ENCODE measurements around the gene TCERG1. TPM values are rescaled to one million over a fixed set of nuclear protein-coding genes. Genes with fewer than 3 reads are reported as not detected.

Gene TCERG1
- polyA plus RNA-seq, 2 donors, result 24.8 to 40.4 TPM

GRCh38 chr5:146450002-146450401, 2.9 kb downstream of the TCERG1 start:
- Histone ChIP-seq H3K27me3 (ENCODE audit: control insufficient read depth in 1 of 2, insufficient read depth in 2 of 2, low read length in 2 of 2) (no peaks in the 10 kb centered on the region), H3K4me1 (ENCODE audit: control insufficient read depth in 2 of 2, insufficient read depth in 2 of 2, low read length in 1 of 2) (no peaks in the 10 kb centered on the region), H3K27ac (ENCODE audit: low read depth in 2 of 2, low read length in 1 of 2) (no peak overlapping the region), H3K9me3 (ENCODE audit: control insufficient read depth in 2 of 2, insufficient read depth in 1 of 2, low read depth in 1 of 2, low read length in 1 of 2) (no peaks in the 10 kb centered on the region), H3K4me3 (ENCODE audit: low read depth in 1 of 2, low read length in 2 of 2) (no peak overlapping the region), H3K36me3 (ENCODE audit: control insufficient read depth in 2 of 2, insufficient read depth in 2 of 2, low read length in 1 of 2) (peaks cover 0 to 1% of the 10 kb centered on the region in 2 donors)
- WGBS, 2 donors, result 66 to 68% methylated on average over 3 of the region's 3 CpGs

DNA sequence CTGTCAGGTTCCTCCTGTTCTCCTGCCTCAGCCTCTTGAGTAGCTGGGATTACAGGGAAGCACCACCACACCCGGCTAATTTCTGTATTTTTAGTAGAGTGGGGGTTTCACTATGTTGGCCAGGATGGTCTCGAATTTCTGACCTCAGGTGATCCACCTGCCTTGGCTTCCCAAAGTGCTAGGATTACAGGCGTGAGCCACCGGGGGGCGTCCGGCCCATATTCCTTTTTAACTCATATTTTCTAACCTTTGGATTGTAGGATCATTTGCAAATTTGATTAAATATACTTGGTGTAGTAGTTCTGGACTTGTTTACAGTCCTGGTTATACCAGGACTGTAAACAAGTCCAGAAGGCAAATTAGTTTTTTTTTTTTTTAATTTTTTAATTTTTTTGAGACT, 4.3 kb downstream of the TCERG1 start:
- WGBS, 2 donors, result 78 to 87% methylated on average over 6 of the region's 6 CpGs
- Histone ChIP-seq H3K27ac (ENCODE audit: low read depth in 2 of 2, low read length in 1 of 2) (no peak overlapping the region), H3K4me1 (ENCODE audit: control insufficient read depth in 2 of 2, insufficient read depth in 2 of 2, low read length in 1 of 2) (no peaks in the 10 kb centered on the region), H3K27me3 (ENCODE audit: control insufficient read depth in 1 of 2, insufficient read depth in 2 of 2, low read length in 2 of 2) (no peaks in the 10 kb centered on the region), H3K4me3 (ENCODE audit: low read depth in 1 of 2, low read length in 2 of 2) (no peak overlapping the region), H3K36me3 (ENCODE audit: control insufficient read depth in 2 of 2, insufficient read depth in 2 of 2, low read length in 1 of 2) (peaks cover 0 to 2% of the 10 kb centered on the region in 2 donors), H3K9me3 (ENCODE audit: control insufficient read depth in 2 of 2, insufficient read depth in 1 of 2, low read depth in 1 of 2, low read length in 1 of 2) (no peaks in the 10 kb centered on the region)

GRCh38 chr5:146457431-146457830, 10.3 kb downstream of the TCERG1 start:
- WGBS, 2 donors, result 84 to 93% methylated on average over 2 of the region's 2 CpGs
- no peaks in the 10 kb centered on the region for H3K27me3 ChIP-seq (ENCODE audit: control insufficient read depth in 1 of 2, insufficient read depth in 2 of 2, low read length in 2 of 2)
- H3K36me3 ChIP-seq (ENCODE audit: control insufficient read depth in 2 of 2, insufficient read depth in 2 of 2, low read length in 1 of 2), result peaks cover 10 to 17% of the 10 kb centered on the region in 2 donors

GRCh38 chr5:146458894-146459293, 11.8 kb downstream of the TCERG1 start:
- no peaks in the 10 kb centered on the region for H3K4me1 ChIP-seq (ENCODE audit: control insufficient read depth in 2 of 2, insufficient read depth in 2 of 2, low read length in 1 of 2)
- H3K36me3 ChIP-seq (ENCODE audit: control insufficient read depth in 2 of 2, insufficient read depth in 2 of 2, low read length in 1 of 2), result peaks cover 10 to 21% of the 10 kb centered on the region in 2 donors
- WGBS, 2 donors, result 94 to 99% methylated on average over 5 of the region's 5 CpGs
- no peaks in the 10 kb centered on the region for H3K27me3 ChIP-seq (ENCODE audit: control insufficient read depth in 1 of 2, insufficient read depth in 2 of 2, low read length in 2 of 2)
- H3K4me3 ChIP-seq (ENCODE audit: low read depth in 1 of 2, low read length in 2 of 2), result no peak overlapping the region
- no peaks in the 10 kb centered on the region for H3K9me3 ChIP-seq (ENCODE audit: control insufficient read depth in 2 of 2, insufficient read depth in 1 of 2, low read depth in 1 of 2, low read length in 1 of 2)
- H3K27ac ChIP-seq (ENCODE audit: low read depth in 2 of 2, low read length in 1 of 2), result no peak overlapping the region

More at GRCh38 chr5:146457431-146457830, 10.3 kb downstream of the TCERG1 start:
- Histone ChIP-seq H3K4me3 (ENCODE audit: low read depth in 1 of 2, low read length in 2 of 2) (no peak overlapping the region), H3K4me1 (ENCODE audit: control insufficient read depth in 2 of 2, insufficient read depth in 2 of 2, low read length in 1 of 2) (no peaks in the 10 kb centered on the region), H3K27ac (ENCODE audit: low read depth in 2 of 2, low read length in 1 of 2) (no peak overlapping the region), H3K9me3 (ENCODE audit: control insufficient read depth in 2 of 2, insufficient read depth in 1 of 2, low read depth in 1 of 2, low read length in 1 of 2) (no peaks in the 10 kb centered on the region)

DNA sequence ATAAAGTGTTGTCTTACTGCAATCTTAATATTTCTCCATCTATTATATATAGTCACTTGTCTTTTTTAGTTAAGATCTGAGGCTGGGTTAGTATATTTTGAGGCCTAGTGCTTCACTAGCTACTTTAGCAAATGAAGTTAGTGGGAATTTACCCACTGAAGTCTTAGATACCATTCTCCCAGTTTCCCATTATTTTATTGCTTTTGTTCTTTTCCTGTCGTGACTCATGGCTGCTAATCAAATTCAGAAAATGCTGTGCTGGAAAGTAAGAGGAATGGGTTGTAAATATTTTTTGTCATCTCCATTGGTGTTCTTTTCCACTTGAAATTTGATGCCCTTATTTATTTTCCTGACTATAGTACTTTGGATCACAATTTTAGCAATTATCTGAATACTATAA, 14.2 kb downstream of the TCERG1 start:
- Histone ChIP-seq H3K4me1 (ENCODE audit: control insufficient read depth in 2 of 2, insufficient read depth in 2 of 2, low read length in 1 of 2) (no peaks in the 10 kb centered on the region), H3K27me3 (ENCODE audit: control insufficient read depth in 1 of 2, insufficient read depth in 2 of 2, low read length in 2 of 2) (no peaks in the 10 kb centered on the region), H3K9me3 (ENCODE audit: control insufficient read depth in 2 of 2, insufficient read depth in 1 of 2, low read depth in 1 of 2, low read length in 1 of 2) (no peaks in the 10 kb centered on the region), H3K4me3 (ENCODE audit: low read depth in 1 of 2, low read length in 2 of 2) (no peak overlapping the region), H3K27ac (ENCODE audit: low read depth in 2 of 2, low read length in 1 of 2) (no peak overlapping the region), H3K36me3 (ENCODE audit: control insufficient read depth in 2 of 2, insufficient read depth in 2 of 2, low read length in 1 of 2) (peaks cover 10 to 18% of the 10 kb centered on the region in 2 donors)
- 59 to 77% methylated on average over 1 of the region's 1 CpG for WGBS, 2 donors

GRCh38 chr5:146463446-146463845, 16.3 kb downstream of the TCERG1 start:
- H3K4me3 ChIP-seq (ENCODE audit: low read depth in 1 of 2, low read length in 2 of 2), result no peak overlapping the region
- no peaks in the 10 kb centered on the region for H3K4me1 ChIP-seq (ENCODE audit: control insufficient read depth in 2 of 2, insufficient read depth in 2 of 2, low read length in 1 of 2)
- no peaks in the 10 kb centered on the region for H3K27me3 ChIP-seq (ENCODE audit: control insufficient read depth in 1 of 2, insufficient read depth in 2 of 2, low read length in 2 of 2)
- WGBS, 2 donors, result 77 to 79% methylated on average over 6 of the region's 6 CpGs
- no peak overlapping the region for H3K27ac ChIP-seq (ENCODE audit: low read depth in 2 of 2, low read length in 1 of 2)
- peaks cover 6 to 9% of the 10 kb centered on the region in 2 donors for H3K36me3 ChIP-seq (ENCODE audit: control insufficient read depth in 2 of 2, insufficient read depth in 2 of 2, low read length in 1 of 2)
- H3K9me3 ChIP-seq (ENCODE audit: control insufficient read depth in 2 of 2, insufficient read depth in 1 of 2, low read depth in 1 of 2, low read length in 1 of 2), result no peaks in the 10 kb centered on the region

- peaks cover 0 to 4% of the 10 kb centered on the region in 2 donors for H3K36me3 ChIP-seq (ENCODE audit: control insufficient read depth in 2 of 2, insufficient read depth in 2 of 2, low read length in 1 of 2)
- H3K27ac ChIP-seq (ENCODE audit: low read depth in 2 of 2, low read length in 1 of 2), result no peak overlapping the region
- no peaks in the 10 kb centered on the region for H3K27me3 ChIP-seq (ENCODE audit: control insufficient read depth in 1 of 2, insufficient read depth in 2 of 2, low read length in 2 of 2)
- WGBS, 2 donors, result 60 to 69% methylated on average over 3 of the region's 3 CpGs
- H3K9me3 ChIP-seq (ENCODE audit: control insufficient read depth in 2 of 2, insufficient read depth in 1 of 2, low read depth in 1 of 2, low read length in 1 of 2), result no peaks in the 10 kb centered on the region
- no peak overlapping the region for H3K4me3 ChIP-seq (ENCODE audit: low read depth in 1 of 2, low read length in 2 of 2)
- no peaks in the 10 kb centered on the region for H3K4me1 ChIP-seq (ENCODE audit: control insufficient read depth in 2 of 2, insufficient read depth in 2 of 2, low read length in 1 of 2)
Measured at GRCh38 chr5:146466521-146467349, 19.6 kb downstream of the TCERG1 start.

GRCh38 chr5:146467760-146468159, 20.6 kb downstream of the TCERG1 start:
- no peak overlapping the region for H3K4me3 ChIP-seq (ENCODE audit: low read depth in 1 of 2, low read length in 2 of 2)
- no peaks in the 10 kb centered on the region for H3K4me1 ChIP-seq (ENCODE audit: control insufficient read depth in 2 of 2, insufficient read depth in 2 of 2, low read length in 1 of 2)
- 95 to 100% methylated on average over 1 of the region's 1 CpG for WGBS, 2 donors
- H3K36me3 ChIP-seq (ENCODE audit: control insufficient read depth in 2 of 2, insufficient read depth in 2 of 2, low read length in 1 of 2), result peaks cover 0 to 4% of the 10 kb centered on the region in 2 donors
- H3K9me3 ChIP-seq (ENCODE audit: control insufficient read depth in 2 of 2, insufficient read depth in 1 of 2, low read depth in 1 of 2, low read length in 1 of 2), result no peaks in the 10 kb centered on the region
- no peak overlapping the region for H3K27ac ChIP-seq (ENCODE audit: low read depth in 2 of 2, low read length in 1 of 2)
- no peaks in the 10 kb centered on the region for H3K27me3 ChIP-seq (ENCODE audit: control insufficient read depth in 1 of 2, insufficient read depth in 2 of 2, low read length in 2 of 2)

DNA sequence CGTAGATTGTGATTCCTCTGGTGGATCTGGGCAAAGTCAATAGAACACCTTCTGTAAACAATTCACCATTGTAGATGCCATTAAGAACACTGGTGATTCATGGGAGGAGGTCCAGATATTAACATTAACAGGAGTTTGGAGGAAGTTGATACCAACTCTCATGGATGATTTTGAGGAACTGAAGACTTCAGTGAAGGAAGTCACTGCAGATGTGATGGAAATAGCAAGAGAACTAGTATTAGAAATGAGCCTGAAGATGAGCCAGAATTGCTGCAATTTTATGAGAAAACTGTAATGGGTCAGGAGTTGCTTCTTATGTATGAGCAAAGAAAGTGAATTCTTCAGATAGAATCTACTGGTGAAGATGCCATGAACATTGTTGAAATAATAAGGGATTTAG, 26.9 kb downstream of the TCERG1 start:
- Histone ChIP-seq H3K27ac (ENCODE audit: low read depth in 2 of 2, low read length in 1 of 2) (no peak overlapping the region), H3K4me3 (ENCODE audit: low read depth in 1 of 2, low read length in 2 of 2) (no peak overlapping the region), H3K9me3 (ENCODE audit: control insufficient read depth in 2 of 2, insufficient read depth in 1 of 2, low read depth in 1 of 2, low read length in 1 of 2) (no peaks in the 10 kb centered on the region), H3K36me3 (ENCODE audit: control insufficient read depth in 2 of 2, insufficient read depth in 2 of 2, low read length in 1 of 2) (peaks cover 2 to 4% of the 10 kb centered on the region in 2 donors), H3K27me3 (ENCODE audit: control insufficient read depth in 1 of 2, insufficient read depth in 2 of 2, low read length in 2 of 2) (no peaks in the 10 kb centered on the region), H3K4me1 (ENCODE audit: control insufficient read depth in 2 of 2, insufficient read depth in 2 of 2, low read length in 1 of 2) (no peaks in the 10 kb centered on the region)
- WGBS, 2 donors, result 88 to 91% methylated on average over 1 of the region's 1 CpG

Measured in esophagus (tissue), 2 donors.